ENCODE results near the gene GCLC. TPM values are rescaled to one million over a fixed set of nuclear protein-coding genes. Genes with fewer than 3 reads are reported as not detected.

GCLC gene
- total and polyA plus RNA-seq, 9 of the 15 experiments (the other 6 are each of a cell fraction or from before 2014, with no cell fraction given) = 3.9 to 20.0 (median 9.4) TPM

DNA sequence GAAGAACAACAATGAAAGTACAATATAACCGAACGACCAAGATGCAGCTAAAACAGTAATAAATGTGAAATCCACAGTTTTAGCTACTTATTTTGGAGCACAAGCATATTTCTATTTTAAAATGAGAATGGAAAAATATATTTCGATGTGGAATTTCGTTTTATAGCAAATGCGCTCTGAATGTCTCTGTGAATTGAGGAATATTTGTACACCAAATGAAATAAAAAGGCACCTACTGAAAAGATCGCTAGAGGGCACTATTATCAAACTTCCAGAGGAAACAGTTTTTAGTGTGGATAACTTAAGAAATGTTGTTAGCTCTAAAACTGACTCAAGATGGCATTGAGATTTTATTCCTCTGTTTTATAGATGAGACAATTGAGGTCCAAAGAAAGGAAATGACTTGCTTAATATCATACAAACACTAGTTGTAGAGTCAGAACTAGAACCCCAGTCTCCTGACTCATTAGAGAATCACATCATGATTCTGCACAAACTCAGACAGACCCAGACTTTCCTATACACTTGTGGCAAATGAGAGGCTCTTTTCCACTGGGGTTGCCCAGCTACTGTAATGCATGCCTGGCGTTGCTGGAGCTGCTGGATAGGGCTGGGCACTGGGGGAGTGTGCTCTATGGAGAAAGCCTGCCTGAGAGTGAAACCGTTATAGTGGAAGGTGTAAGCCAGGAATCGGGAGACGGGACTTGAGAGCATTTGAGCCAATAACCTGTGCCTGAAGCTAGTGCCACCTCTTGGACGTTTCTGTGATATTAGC, 51.9 kb downstream of the GCLC start (continued):
- TF ChIP-seq, protein P1, sequence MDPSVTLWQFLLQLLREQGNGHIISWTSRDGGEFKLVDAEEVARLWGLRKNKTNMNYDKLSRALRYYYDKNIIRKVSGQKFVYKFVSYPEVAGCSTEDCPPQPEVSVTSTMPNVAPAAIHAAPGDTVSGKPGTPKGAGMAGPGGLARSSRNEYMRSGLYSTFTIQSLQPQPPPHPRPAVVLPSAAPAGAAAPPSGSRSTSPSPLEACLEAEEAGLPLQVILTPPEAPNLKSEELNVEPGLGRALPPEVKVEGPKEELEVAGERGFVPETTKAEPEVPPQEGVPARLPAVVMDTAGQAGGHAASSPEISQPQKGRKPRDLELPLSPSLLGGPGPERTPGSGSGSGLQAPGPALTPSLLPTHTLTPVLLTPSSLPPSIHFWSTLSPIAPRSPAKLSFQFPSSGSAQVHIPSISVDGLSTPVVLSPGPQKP (CRISPR knock-in tag; IDR thresholded peaks at IDR 0.05) = no peak
- TF ChIP-seq HDAC2 (IDR thresholded peaks at IDR 0.05) = no peak
- TF ChIP-seq DIDO1 (tag; IDR thresholded peaks at IDR 0.05; ENCODE audit: low read depth) = no peak
- TF ChIP-seq LCOR (CRISPR knock-in tag; IDR thresholded peaks at IDR 0.05) = no peak
- TF ChIP-seq RAD21 (CRISPR knock-in tag; conservative IDR thresholded peaks at IDR 0.05 in 1 of 2, IDR thresholded peaks at IDR 0.05 in 1 of 2) = peak; percentile 93 to 94
- peak; percentile 59 for TF ChIP-seq SMC3 (conservative IDR thresholded peaks at IDR 0.05; ENCODE audit: insufficient read depth, low read depth, low read length)
- TF ChIP-seq ZNF316 (IDR thresholded peaks at IDR 0.05) = peak; percentile 43; the same call in 1 of the 2 replicates
- TF ChIP-seq, protein P2, sequence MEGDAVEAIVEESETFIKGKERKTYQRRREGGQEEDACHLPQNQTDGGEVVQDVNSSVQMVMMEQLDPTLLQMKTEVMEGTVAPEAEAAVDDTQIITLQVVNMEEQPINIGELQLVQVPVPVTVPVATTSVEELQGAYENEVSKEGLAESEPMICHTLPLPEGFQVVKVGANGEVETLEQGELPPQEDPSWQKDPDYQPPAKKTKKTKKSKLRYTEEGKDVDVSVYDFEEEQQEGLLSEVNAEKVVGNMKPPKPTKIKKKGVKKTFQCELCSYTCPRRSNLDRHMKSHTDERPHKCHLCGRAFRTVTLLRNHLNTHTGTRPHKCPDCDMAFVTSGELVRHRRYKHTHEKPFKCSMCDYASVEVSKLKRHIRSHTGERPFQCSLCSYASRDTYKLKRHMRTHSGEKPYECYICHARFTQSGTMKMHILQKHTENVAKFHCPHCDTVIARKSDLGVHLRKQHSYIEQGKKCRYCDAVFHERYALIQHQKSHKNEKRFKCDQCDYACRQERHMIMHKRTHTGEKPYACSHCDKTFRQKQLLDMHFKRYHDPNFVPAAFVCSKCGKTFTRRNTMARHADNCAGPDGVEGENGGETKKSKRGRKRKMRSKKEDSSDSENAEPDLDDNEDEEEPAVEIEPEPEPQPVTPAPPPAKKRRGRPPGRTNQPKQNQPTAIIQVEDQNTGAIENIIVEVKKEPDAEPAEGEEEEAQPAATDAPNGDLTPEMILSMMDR (IDR thresholded peaks at IDR 0.05 in 2 of 3, conservative IDR thresholded peaks at IDR 0.05 in 1 of 3; ENCODE audit: insufficient read depth in 2 of 3, low read depth in 1 of 3, low read length in 3 of 3) = peak; percentile 59 to 90 (median 60); a peak in 5 of 6 replicates
- TF ChIP-seq NFATC3 (IDR thresholded peaks at IDR 0.05) = no peak
- TF ChIP-seq, protein P3, sequence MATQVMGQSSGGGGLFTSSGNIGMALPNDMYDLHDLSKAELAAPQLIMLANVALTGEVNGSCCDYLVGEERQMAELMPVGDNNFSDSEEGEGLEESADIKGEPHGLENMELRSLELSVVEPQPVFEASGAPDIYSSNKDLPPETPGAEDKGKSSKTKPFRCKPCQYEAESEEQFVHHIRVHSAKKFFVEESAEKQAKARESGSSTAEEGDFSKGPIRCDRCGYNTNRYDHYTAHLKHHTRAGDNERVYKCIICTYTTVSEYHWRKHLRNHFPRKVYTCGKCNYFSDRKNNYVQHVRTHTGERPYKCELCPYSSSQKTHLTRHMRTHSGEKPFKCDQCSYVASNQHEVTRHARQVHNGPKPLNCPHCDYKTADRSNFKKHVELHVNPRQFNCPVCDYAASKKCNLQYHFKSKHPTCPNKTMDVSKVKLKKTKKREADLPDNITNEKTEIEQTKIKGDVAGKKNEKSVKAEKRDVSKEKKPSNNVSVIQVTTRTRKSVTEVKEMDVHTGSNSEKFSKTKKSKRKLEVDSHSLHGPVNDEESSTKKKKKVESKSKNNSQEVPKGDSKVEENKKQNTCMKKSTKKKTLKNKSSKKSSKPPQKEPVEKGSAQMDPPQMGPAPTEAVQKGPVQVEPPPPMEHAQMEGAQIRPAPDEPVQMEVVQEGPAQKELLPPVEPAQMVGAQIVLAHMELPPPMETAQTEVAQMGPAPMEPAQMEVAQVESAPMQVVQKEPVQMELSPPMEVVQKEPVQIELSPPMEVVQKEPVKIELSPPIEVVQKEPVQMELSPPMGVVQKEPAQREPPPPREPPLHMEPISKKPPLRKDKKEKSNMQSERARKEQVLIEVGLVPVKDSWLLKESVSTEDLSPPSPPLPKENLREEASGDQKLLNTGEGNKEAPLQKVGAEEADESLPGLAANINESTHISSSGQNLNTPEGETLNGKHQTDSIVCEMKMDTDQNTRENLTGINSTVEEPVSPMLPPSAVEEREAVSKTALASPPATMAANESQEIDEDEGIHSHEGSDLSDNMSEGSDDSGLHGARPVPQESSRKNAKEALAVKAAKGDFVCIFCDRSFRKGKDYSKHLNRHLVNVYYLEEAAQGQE (IDR thresholded peaks at IDR 0.05; ENCODE audit: borderline replicate concordance) = peak; percentile 80
- TF ChIP-seq, protein P3 (CRISPR knock-in tag; IDR thresholded peaks at IDR 0.05; ENCODE audit: low read depth) = no peak
- peak; percentile 86 for TF ChIP-seq BMI1 (IDR thresholded peaks at IDR 0.05; ENCODE audit: low read length)
- TF ChIP-seq CHD1 (IDR thresholded peaks at IDR 0.05; ENCODE audit: low read length) = no peak
- no peak for TF ChIP-seq POLR2AphosphoS2 (IDR thresholded peaks at IDR 0.05; ENCODE audit: low read length)
- TF ChIP-seq HMG20A (CRISPR knock-in tag; conservative IDR thresholded peaks at IDR 0.05) = no peak
- no peak for TF ChIP-seq CBX1 (IDR thresholded peaks at IDR 0.05; ENCODE audit: low read depth)

Measured in K562 (cell line).